Amniotic epithelial cell (primary cell): ENCODE measurements around the gene KLF17.

Experiments used
- DNase-seq: peaks from one replicate; pipeline ENCODE4 v3.0.0-alpha.2; 2010; ENCODE audit warnings: low read depth

KLF17 gene

DNA sequence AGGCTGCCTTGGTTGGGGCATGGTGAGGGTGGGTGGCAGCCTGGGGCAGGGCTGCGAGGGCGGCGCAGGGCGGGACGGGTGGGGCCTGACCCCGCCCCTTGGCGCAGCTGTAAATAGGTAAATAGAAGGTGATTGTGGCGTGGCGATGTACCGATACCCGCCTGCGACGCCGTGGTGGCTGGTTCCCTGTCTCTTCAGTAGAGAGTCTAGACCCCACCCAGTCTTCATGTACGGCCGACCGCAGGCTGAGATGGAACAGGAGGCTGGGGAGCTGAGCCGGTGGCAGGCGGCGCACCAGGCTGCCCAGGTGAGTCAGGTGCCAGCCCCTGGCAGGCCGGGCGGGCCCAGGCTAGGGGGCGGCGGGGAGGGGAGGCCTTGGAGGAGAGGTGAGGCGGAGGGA lies at the start of gene KLF17:
TSS of gene KLF17 (plus strand) at position 140 of the 400 bp plus-strand sequence. CDS start at position 227, 87 bp downstream.
- no peak for DNase-seq

DNA sequence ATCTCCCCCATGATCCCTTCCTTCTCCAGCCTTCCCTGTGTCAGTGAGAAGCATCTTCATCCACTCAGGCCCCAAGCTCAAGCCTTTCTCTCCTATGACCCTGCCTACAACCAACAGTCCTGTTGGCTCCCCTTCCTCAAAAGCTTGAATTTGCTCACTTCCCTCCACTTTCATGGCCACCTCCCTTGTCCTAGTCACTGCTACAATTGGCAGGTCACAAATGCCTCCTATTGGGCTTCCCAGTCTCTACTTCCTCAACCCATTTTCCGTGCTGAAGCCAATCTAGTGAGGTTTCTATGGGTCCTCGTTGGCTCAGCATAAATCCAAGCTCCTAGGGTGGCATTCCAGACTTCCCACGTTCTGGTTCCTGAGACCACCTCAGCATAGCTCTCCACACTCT lies 47.2 kb upstream of the KLF17 start:
- DNase-seq = no peak

- peak; percentile 94 for DNase-seq
These were observed 46.4 kb upstream of the KLF17 start for GRCh38 chr1:44072204-44072603.

DNA sequence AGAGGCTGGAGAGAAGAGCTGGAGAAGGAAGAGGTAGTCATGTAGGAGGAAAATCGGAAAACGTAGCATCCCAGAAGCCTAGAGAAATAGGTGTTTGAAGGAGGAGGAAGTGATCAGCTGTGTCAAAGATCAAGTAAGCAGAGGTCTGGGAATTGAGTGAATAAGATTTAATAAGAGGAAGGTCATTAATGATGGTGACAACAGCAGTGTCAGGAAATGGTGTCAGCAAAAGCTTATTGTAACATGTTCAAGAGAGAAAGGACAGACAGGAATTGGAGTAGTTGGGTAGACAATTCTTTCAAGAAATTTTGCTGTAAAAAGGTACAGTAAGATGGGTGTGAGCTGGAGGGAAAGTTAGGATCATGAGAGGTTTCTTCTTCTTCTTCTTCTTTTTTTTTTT lies 45.8 kb upstream of the KLF17 start:
- no peak for DNase-seq

DNA sequence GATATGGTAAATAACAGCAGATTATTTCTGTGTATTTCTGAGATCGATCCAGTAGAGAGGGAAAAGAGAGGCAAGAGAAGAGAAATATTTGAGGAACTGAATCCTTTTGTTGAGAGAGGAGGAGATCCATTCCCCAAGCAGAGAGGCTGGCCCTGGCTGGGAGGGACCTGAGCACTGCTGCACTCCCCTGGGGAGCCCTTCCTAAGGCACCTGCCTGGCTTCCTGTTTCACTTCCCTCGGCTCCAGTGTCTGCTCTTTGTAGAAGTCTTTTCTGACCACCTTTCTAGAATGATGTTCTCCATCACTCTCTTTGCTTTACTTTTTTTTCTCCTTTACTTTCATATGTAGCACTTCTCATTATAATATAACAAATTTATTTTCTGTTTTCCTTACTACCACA lies 45.1 kb upstream of the KLF17 start:
- DNase-seq = no peak

- no peak for DNase-seq
These were observed 44.2 kb upstream of the KLF17 start for GRCh38 chr1:44074415-44074814.

- DNase-seq = peak; percentile 95
These were observed 42.6 kb upstream of the KLF17 start for GRCh38 chr1:44076066-44076465.

DNA sequence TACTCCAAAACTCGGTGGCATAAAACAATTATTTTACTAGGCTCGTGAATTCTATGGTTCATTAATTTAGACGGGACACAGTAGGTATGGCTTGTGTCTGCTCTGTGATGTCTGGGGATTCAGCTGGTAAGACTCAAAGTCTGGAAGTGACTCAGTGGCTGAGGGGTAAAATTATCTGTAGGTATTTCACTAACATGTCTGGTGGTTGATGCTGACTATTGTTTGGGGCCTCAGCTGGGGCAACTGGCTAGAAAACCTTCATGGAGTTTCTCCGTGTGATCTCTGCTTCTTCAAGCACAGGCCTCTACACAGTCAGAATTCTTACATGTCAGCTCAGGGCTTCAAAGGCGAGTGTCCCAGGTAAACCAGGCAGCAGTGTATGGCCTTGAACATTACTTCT lies 41.2 kb upstream of the KLF17 start:
- DNase-seq = peak; percentile 67

DNA sequence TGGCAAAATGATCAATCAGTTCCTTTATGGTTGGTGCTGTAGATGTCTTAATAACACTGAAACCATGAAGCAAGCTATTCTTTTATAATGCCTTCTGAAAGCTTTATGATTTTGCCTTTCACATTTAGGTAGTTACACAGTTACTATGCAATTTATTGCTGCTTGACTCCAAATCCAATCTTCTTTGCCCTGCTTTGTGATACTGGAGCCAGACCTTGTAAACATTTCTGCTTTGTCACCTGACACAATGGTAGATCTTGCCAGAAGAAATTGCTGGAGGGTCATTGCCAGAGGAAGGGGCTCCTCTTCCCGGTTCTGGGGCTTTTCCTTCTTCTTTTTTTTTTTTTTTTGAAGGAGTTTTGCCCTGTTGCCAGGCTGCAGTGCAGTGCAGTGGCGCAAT lies 40.5 kb upstream of the KLF17 start:
- no peak for DNase-seq

- no peak for DNase-seq
These were observed 39.1 kb upstream of the KLF17 start for GRCh38 chr1:44079566-44079965.

- DNase-seq = peak; percentile 86
These were observed 33.5 kb upstream of the KLF17 start for GRCh38 chr1:44084998-44085675.

- no peak for DNase-seq
These were observed 31.7 kb upstream of the KLF17 start for GRCh38 chr1:44086692-44087474.

- no peak for DNase-seq
These were observed 29.1 kb upstream of the KLF17 start for GRCh38 chr1:44089371-44090048.

GRCh38 chr1:44090429-44091252 lies 28.0 kb upstream of the KLF17 start:
- no peak for DNase-seq

GRCh38 chr1:44094047-44094446 lies 24.6 kb upstream of the KLF17 start:
- DNase-seq = no peak

DNA sequence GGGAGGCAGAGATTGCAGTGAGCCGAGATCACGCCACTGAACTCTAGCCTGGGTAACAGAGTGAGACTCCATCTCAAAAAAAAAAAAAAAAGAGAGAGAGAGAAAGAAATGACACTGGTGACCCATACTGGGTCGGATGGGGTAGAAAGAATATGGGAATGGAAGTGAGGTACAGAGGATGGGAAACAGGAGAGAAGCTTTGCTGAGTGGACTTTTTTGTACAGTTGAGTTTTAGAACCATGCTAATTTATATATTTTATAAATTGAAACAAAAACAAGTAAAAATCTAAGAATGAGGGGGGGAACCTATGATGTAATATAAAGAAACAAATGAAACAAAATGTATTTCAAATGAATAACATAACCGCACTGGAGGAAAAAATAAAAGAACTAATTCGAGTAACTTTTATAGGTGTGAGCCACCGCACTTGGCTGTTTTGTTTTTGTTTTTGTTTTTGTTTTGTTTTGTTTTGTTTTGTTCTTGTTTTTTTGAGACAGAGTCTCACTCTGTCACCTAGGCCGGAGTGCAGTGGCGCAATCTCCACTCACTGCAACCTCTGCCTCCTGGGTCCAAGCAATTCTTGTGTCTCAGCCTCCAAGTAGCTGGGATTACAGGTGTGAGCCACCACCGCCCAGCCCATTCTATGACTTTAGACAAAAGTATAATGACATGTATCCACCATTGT lies 18.3 kb upstream of the KLF17 start:
- no peak for DNase-seq

- DNase-seq = no peak
These were observed 17.3 kb upstream of the KLF17 start for GRCh38 chr1:44101328-44101727.

DNA sequence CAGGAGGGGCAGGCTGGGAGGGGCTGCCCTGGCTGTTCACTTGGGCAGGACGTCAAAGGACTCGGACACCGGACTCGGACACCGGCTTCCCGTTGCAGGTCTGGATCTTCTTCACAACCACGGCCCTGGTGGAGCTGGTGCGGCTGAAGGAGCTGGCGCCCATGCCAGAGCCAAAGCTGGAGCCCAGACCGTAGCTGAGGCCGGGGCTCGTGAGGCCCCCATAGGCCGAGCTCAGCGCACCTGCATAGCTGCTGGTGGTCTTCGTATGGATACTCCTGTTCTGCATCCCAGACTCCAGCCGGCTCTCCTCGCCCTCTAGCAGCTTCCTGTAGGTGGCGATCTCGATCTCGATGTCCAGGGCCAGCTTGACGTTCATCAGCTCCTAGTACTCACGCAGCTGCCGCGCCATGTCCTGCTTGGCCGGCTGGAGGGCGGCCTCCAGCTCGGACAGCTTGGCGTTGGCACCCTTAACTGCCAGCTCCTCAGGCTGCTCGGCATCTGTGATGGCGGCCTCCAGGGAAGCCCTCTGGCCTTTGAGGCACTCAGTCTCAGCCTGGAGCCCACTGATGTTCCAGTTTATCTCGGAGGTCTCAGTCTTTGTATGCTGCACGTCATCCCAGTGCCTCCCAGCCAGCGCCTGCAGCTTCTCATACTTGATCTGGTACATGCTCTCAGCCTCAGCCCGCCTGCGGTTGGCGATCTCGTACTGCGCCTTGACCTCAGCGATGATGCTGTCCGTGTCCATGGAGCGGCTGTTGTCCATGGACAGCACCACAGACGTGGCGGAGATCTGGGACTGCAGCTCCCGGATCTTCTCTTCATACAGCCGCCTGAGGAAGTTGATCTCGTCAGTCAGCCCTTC lies 15.1 kb upstream of the KLF17 start:
- DNase-seq = peak; percentile 39

- no peak for DNase-seq
These were observed 12.8 kb upstream of the KLF17 start for GRCh38 chr1:44105810-44106209.

DNA sequence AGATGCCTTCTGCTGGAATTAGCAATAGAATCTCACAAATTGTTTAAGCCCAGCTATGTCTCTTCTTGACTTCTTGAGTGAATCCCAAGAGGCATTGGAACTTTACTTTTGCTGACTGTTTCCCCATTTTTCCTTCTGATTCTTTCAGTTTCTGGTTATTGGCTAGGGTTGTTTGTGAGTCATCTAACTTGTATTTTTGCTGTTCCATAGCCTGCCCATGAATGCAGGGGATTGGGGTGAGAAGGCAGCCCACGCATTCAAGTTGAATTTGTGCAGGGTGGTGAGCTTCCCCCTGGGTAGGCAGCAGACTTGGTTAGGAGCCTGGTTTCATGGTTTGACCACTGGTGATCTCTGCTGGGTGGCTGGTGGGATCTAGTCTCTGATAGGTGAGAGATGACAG lies 10.4 kb upstream of the KLF17 start:
- peak; percentile 60 for DNase-seq

GRCh38 chr1:44108971-44109370 lies 9.7 kb upstream of the KLF17 start:
- DNase-seq = no peak
